Measurements from ENCODE around the gene MLLT10.

DNA sequence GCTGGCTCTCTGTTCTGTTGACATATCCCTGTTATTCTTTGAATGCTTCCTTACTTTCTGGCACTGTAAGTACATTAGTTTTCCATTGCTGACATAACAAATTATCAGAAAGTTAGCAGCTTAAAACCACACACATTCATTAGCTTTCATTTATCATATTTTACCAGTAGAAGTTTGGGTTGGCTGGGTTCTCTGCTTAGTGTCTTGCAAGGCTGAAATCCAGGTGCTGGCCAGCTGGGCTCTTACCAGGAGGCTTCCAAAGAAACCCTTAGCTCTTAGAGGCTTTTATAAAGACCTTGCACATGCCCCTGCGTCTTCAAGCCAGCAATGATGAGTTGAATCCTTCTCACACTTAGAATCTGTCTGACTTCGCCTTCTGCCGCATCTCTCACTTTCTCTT lies 160.6 kb downstream of the MLLT10 start:
- TF ChIP-seq, protein P1, sequence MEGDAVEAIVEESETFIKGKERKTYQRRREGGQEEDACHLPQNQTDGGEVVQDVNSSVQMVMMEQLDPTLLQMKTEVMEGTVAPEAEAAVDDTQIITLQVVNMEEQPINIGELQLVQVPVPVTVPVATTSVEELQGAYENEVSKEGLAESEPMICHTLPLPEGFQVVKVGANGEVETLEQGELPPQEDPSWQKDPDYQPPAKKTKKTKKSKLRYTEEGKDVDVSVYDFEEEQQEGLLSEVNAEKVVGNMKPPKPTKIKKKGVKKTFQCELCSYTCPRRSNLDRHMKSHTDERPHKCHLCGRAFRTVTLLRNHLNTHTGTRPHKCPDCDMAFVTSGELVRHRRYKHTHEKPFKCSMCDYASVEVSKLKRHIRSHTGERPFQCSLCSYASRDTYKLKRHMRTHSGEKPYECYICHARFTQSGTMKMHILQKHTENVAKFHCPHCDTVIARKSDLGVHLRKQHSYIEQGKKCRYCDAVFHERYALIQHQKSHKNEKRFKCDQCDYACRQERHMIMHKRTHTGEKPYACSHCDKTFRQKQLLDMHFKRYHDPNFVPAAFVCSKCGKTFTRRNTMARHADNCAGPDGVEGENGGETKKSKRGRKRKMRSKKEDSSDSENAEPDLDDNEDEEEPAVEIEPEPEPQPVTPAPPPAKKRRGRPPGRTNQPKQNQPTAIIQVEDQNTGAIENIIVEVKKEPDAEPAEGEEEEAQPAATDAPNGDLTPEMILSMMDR (IDR thresholded peaks at IDR 0.05 in 2 of 3, conservative IDR thresholded peaks at IDR 0.05 in 1 of 3; ENCODE audit: control insufficient read depth in 2 of 3, extremely low read depth in 1 of 3, insufficient read depth in 1 of 3, low read depth in 3 of 3, low read length in 3 of 3): no peak
- TF ChIP-seq POLR2AphosphoS2 (IDR thresholded peaks at IDR 0.05; ENCODE audit: low read depth, low read length) (no peak), NR2C2 (IDR thresholded peaks at IDR 0.05; ENCODE audit: borderline replicate concordance, control insufficient read depth, insufficient read length, low read depth) (no peak), IRF4 (IDR thresholded peaks at IDR 0.05; ENCODE audit: low read depth, low read length) (no peak), YY1 (IDR thresholded peaks at IDR 0.05; ENCODE audit: low read depth, low read length) (no peak), SUZ12 (IDR thresholded peaks at IDR 0.05; ENCODE audit: unreplicated experiment) (no peak), POLR2A (IDR thresholded peaks at IDR 0.05; ENCODE audit: low read depth, low read length) (no peak), CBFB (IDR thresholded peaks at IDR 0.05; ENCODE audit: low read depth) (no peak), ASH2L (IDR thresholded peaks at IDR 0.05; ENCODE audit: borderline replicate concordance, low read depth) (no peak), POLR2AphosphoS5 (IDR thresholded peaks at IDR 0.05; ENCODE audit: low read length) (no peak), TAF1 (IDR thresholded peaks at IDR 0.05; ENCODE audit: borderline replicate concordance, low read depth, low read length) (no peak), EP300 (IDR thresholded peaks at IDR 0.05; ENCODE audit: borderline replicate concordance in 1 of 2, control insufficient read depth in 1 of 2, low read depth in 2 of 2, low read length in 2 of 2) (no peak)
- TF ChIP-seq, protein P2, sequence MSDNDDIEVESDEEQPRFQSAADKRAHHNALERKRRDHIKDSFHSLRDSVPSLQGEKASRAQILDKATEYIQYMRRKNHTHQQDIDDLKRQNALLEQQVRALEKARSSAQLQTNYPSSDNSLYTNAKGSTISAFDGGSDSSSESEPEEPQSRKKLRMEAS (IDR thresholded peaks at IDR 0.05; ENCODE audit: low read depth, low read length): no peak
- TF ChIP-seq, protein P3, sequence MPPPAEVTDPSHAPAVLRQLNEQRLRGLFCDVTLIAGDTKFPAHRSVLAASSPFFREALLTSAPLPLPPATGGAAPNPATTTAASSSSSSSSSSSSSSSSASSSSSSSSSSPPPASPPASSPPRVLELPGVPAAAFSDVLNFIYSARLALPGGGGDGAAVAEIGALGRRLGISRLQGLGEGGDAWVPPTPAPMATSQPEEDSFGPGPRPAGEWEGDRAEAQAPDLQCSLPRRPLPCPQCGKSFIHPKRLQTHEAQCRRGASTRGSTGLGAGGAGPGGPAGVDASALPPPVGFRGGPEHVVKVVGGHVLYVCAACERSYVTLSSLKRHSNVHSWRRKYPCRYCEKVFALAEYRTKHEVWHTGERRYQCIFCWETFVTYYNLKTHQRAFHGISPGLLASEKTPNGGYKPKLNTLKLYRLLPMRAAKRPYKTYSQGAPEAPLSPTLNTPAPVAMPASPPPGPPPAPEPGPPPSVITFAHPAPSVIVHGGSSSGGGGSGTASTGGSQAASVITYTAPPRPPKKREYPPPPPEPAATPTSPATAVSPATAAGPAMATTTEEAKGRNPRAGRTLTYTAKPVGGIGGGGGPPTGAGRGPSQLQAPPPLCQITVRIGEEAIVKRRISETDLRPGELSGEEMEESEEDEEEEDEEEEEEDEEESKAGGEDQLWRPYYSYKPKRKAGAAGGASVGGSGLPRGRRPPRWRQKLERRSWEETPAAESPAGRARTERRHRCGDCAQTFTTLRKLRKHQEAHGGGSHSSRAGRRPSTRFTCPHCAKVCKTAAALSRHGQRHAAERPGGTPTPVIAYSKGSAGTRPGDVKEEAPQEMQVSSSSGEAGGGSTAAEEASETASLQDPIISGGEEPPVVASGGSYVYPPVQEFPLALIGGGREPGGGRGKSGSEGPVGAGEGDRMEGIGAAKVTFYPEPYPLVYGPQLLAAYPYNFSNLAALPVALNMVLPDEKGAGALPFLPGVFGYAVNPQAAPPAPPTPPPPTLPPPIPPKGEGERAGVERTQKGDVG (CRISPR knock-in tag; IDR thresholded peaks at IDR 0.05): no peak

Data from GM12878 (cell line).